ENCODE data around the gene POMGNT1. TPM values are rescaled to one million over a fixed set of nuclear protein-coding genes. Genes with fewer than 3 reads are reported as not detected.

The POMGNT1 gene
- total RNA-seq, 4 donors from 2014 or later = 23.9 to 36.7 (median 28.1) TPM

GRCh38 chr1:46193285-46193684, 4.9 kb downstream of the POMGNT1 start:
- no peak for DNase-seq
- Histone ChIP-seq H3K36me3 (peaks cover 19 to 85% (median 26%) of the 10 kb centered on the region in 3 donors), H3K4me1 (peaks cover 18 to 39% (median 24%) of the 10 kb centered on the region in 3 donors), H3K27me3 (no peaks in the 10 kb centered on the region), H3K9me3 (no peaks in the 10 kb centered on the region), H3K4me3 (no peak overlapping the region), H3K27ac (no peak overlapping the region)
- no peak for TF ChIP-seq POLR2A (IDR thresholded peaks at IDR 0.05)
- TF ChIP-seq, protein P1, sequence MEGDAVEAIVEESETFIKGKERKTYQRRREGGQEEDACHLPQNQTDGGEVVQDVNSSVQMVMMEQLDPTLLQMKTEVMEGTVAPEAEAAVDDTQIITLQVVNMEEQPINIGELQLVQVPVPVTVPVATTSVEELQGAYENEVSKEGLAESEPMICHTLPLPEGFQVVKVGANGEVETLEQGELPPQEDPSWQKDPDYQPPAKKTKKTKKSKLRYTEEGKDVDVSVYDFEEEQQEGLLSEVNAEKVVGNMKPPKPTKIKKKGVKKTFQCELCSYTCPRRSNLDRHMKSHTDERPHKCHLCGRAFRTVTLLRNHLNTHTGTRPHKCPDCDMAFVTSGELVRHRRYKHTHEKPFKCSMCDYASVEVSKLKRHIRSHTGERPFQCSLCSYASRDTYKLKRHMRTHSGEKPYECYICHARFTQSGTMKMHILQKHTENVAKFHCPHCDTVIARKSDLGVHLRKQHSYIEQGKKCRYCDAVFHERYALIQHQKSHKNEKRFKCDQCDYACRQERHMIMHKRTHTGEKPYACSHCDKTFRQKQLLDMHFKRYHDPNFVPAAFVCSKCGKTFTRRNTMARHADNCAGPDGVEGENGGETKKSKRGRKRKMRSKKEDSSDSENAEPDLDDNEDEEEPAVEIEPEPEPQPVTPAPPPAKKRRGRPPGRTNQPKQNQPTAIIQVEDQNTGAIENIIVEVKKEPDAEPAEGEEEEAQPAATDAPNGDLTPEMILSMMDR (IDR thresholded peaks at IDR 0.05) = no peak
- intact Hi-C loops (cut with DNase I) = no loop called here
- 94 to 100% methylated on average over 2 to 5 of the region's 7 CpGs for WGBS, 2 donors

- Histone ChIP-seq H3K4me1 (peaks cover 9 to 41% (median 22%) of the 10 kb centered on the region in 3 donors), H3K9me3 (no peaks in the 10 kb centered on the region), H3K4me3 (no peak overlapping the region), H3K27me3 (no peaks in the 10 kb centered on the region), H3K27ac (no peak overlapping the region), H3K36me3 (peaks cover 19 to 94% (median 26%) of the 10 kb centered on the region in 3 donors)
- intact Hi-C loops (cut with DNase I) = no loop called here
- no peak for DNase-seq
- TF ChIP-seq, protein P1 (IDR thresholded peaks at IDR 0.05) = no peak
- 87% methylated on average over 3 to 7 of the region's 10 CpGs for WGBS, 2 donors
These were observed 6.1 kb downstream of the POMGNT1 start for GRCh38 chr1:46192171-46192570.

GRCh38 chr1:46191033-46191701, 7.1 kb downstream of the POMGNT1 start:
- no peaks in the 10 kb centered on the region for H3K9me3 ChIP-seq
- WGBS, 2 donors = 69 to 92% methylated on average over 3 to 5 of the region's 9 CpGs
- H3K4me3 ChIP-seq = no peak overlapping the region
- no peak overlapping the region for H3K27ac ChIP-seq
- TF ChIP-seq, protein P1 (IDR thresholded peaks at IDR 0.05) = no peak
- no peak for TF ChIP-seq POLR2A (IDR thresholded peaks at IDR 0.05)
- H3K36me3 ChIP-seq = peaks cover 19 to 84% (median 26%) of the 10 kb centered on the region in 3 donors
- no peaks in the 10 kb centered on the region for H3K27me3 ChIP-seq
- intact Hi-C loops (cut with DNase I) = no loop called here
- DNase-seq = no peak
- peaks cover 3 to 31% (median 16%) of the 10 kb centered on the region in 3 donors for H3K4me1 ChIP-seq

GRCh38 chr1:46190539-46190938, 7.7 kb downstream of the POMGNT1 start:
- Histone ChIP-seq H3K27ac (no peak overlapping the region), H3K9me3 (no peaks in the 10 kb centered on the region), H3K4me1 (peaks cover 3 to 27% (median 16%) of the 10 kb centered on the region in 3 donors), H3K36me3 (peaks cover 19 to 78% (median 26%) of the 10 kb centered on the region in 3 donors), H3K4me3 (no peak overlapping the region), H3K27me3 (no peaks in the 10 kb centered on the region)
- intact Hi-C loops (cut with DNase I) = no loop called here
- 54 to 64% methylated on average over 2 to 3 of the region's 3 CpGs for WGBS, 2 donors
- no peak for DNase-seq
- no peak for TF ChIP-seq POLR2A (IDR thresholded peaks at IDR 0.05)
- TF ChIP-seq, protein P1 (IDR thresholded peaks at IDR 0.05) = no peak

DNA sequence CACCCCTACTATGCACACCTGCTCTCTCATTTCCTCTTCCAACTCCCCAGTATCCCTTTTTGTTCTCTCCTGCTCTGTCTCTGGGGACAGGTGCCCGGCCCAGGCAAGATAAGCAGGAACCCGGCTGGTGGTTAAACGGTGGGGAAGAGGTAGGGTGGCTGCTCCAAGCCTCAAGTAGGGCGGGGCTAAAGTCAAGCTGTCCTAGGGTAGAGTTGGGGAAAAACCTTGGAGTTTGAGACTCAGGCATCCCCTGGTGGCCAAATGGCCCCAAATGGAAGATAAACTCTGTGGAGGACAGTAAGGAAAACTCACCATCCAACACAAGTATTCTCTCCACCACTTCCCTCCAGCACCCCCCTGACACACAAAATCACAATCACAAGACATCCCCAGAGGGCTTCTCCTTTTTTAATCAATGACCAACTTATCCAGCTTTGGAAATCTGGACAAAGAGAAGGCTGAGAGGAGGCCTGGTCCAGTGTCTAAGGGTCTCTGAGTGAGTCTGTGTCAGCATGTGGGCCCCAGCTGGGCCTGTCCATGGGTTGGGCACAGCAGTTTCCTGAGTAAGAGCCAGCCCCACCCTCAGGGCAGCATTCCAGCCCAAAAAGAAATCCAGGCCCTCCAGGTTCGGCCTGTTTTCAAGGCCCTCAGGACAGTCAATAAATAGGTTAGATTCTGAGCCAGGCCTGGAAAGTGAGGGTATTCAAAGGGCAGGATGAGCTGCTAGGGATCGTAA, 9.8 kb downstream of the POMGNT1 start:
- Histone ChIP-seq H3K36me3 (peaks cover 17 to 58% (median 18%) of the 10 kb centered on the region in 3 donors), H3K9me3 (no peaks in the 10 kb centered on the region), H3K27me3 (no peaks in the 10 kb centered on the region), H3K4me1 (peaks cover 14 to 48% (median 32%) of the 10 kb centered on the region in 3 donors), H3K4me3 (no peak overlapping the region), H3K27ac (peak overlapping the region; percentile 18 to 65 (median 59))
- TF ChIP-seq, protein P1 (IDR thresholded peaks at IDR 0.05) = no peak
- TF ChIP-seq POLR2A (IDR thresholded peaks at IDR 0.05) = no peak
- intact Hi-C loops (cut with DNase I) = no loop called here
- 44 to 45% methylated on average over 4 to 6 of the region's 6 CpGs for WGBS, 2 donors
- no peak for DNase-seq

Data from esophagus squamous epithelium (tissue), 5 donors.